Stomach (tissue), 9 donors: ENCODE measurements around the gene NDUFV1. TPM values are rescaled to one million over a fixed set of nuclear protein-coding genes. Genes with fewer than 3 reads are reported as not detected.

Experiments
- DNase-seq, 2 donors: peaks; one replicate each; pipeline versions ENCODE4 v3.0.0 to v3.0.0-alpha.2; 2013 to 2019
- H3K27ac ChIP-seq, 5 donors: fragments of 200-600 bp in 4 of 5; sonication (generic) in 4 of 5; one replicate each; pipeline ENCODE4 v1.5.1; 2013 to 2019; ENCODE audit warnings: mild to moderate bottlenecking in 1 of 5, moderate library complexity in 1 of 5
- H3K27me3 ChIP-seq, 3 donors: fragments of 200-600 bp; sonication (generic); one replicate each; pipeline ENCODE4 v1.5.1; 2017 to 2019; ENCODE audit warnings: mixed run types in 1 of 3
- H3K36me3 ChIP-seq, 4 donors: fragments of 200-600 bp; sonication (generic); 1 replicate in 3 of 4; 2 replicates in 1 of 4; pipeline ENCODE4 v1.5.1; 2016 to 2019
- H3K4me1 ChIP-seq, 4 donors: fragments of 200-600 bp; sonication (generic); one replicate each; pipeline ENCODE4 v1.5.1; 2016 to 2019
- H3K4me3 ChIP-seq, 4 donors: fragments of 200-600 bp; sonication (generic) in 3 of 4; one replicate each; pipeline ENCODE4 v1.5.1; 2016 to 2019; ENCODE audit warnings: mild to moderate bottlenecking in 1 of 4
- H3K9me3 ChIP-seq, 4 donors: fragments of 200-600 bp; sonication (generic); one replicate each; pipeline ENCODE4 v1.5.1; 2016 to 2019
- EP300 ChIP-seq: sonication (generic); formaldehyde crosslinking; IDR thresholded peaks from one replicate; pipeline ENCODE4 v1.6.1; 2017; ENCODE audit warnings: antibody characterized with exemption
- POLR2A ChIP-seq, 4 donors: fragments of 450-650 bp; IDR thresholded peaks; one replicate each; pipeline ENCODE4 v1.6.1; 2016; ENCODE audit warnings: antibody characterized with exemption in 4 of 4, control low read depth in 2 of 4, mild to moderate bottlenecking in 1 of 4, moderate library complexity in 1 of 4
- POLR2AphosphoS5 ChIP-seq, 3 donors: sonication (generic); formaldehyde crosslinking; IDR thresholded peaks; one replicate each; pipeline ENCODE4 v1.6.1; 2016; ENCODE audit warnings: antibody characterized with exemption in 3 of 3
- WGBS, 5 donors: extraction: QIAGEN DNeasy Blood & Tissue Kit in 3 of 5; methylation state at CpG; one replicate each; pipeline versions ENCODE4 v1.1.5 to v1.1.7; 2013 to 2018; 5-methylcytosine and 5-hydroxymethylcytosine counted together
- intact Hi-C: fragments of 100-400 bp; cut with DNase I; formaldehyde crosslinking; loops from one replicate; pipeline ENCODE4 v1.15.1; 2023; ENCODE audit warnings: low total_unique reads
- polyA plus RNA-seq, 3 donors: library from polyadenylated mRNA; stranded (reverse); fragments of 200-250 nt; gene quantifications; one replicate each; pipeline ENCODE4 v1.2.3, GENCODE V29; 2013
- total RNA-seq, 5 donors: library from RNA; depleted of rRNA; stranded (reverse); fragments of >200 nt; gene quantifications; one replicate each; pipeline versions ENCODE4 v1.1.0 to v1.2.3, GENCODE V29; 2014 to 2016
- TF ChIP-seq, protein P1 (sequence below), 7 experiments: fragments of 450-650 bp in 4 of 7; fragments of 200-600 bp in 3 of 7; sonication (generic) in 3 of 7; IDR thresholded peaks; one replicate each; pipeline ENCODE4 v1.5.1; 2016 to 2019; ENCODE audit warnings: antibody characterized with exemption in 7 of 7, control low read depth in 2 of 7, mild to moderate bottlenecking in 1 of 7
- donor health status: healthy with polysubstance abuse.
- donor health status: Bipolar disorder and iron deficiency.
- donor health status: healthy.

NDUFV1 gene
- total and polyA plus RNA-seq, 8 donors = 148 to 806 (median 200) TPM

DNA sequence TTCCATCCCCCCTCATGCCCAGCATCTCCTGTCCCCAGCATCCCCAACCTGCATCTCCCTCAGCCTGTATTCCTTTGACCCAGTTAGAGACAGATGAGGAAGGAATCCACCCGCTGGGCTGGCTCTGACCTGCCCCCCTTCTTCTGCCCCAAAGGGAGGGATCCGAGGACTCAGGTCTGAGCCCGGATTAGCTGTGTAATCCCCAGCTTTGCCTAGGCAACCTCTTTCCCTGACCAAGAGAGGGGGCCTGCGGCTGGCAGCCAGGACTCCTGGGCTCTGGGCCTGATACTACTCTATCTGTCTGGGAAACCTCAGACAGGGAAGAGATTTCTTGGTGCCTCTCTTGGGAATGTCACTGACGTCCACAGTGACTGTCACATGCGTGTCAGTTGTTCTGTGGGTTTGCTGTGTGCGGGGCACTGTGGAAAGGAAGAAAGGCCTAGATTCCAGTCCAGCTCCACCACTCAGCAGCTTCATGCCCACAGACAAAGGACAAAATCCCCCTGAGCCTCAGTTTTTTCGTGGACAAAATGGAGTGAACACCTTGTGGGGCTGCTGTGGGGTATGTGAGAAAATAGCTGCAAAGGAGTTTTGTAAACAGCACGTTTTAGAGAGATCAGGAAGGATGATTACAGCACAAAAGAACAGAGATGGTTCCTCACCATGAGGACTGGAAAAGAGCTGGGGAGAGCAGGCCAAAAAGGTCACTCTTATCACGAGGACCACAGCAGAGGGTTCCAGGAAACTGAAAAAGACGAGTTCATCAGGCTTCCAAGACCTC lies 1.3 kb upstream of the NDUFV1 start:
- H3K36me3 ChIP-seq = peaks cover 17 to 22% (median 21%) of the 10 kb centered on the region in 4 donors
- WGBS, 5 donors = 57 to 67% (median 61%) methylated on average over 10 to 11 of the region's 11 CpGs
- H3K4me3 ChIP-seq = no peak overlapping the region
- DNase-seq = no peak
- H3K27me3 ChIP-seq = no peaks in the 10 kb centered on the region
- no peaks in the 10 kb centered on the region for H3K9me3 ChIP-seq
- intact Hi-C loops = no loop called here
- TF ChIP-seq POLR2AphosphoS5 (IDR thresholded peaks at IDR 0.05) = no peak
- no peak for TF ChIP-seq POLR2A (IDR thresholded peaks at IDR 0.05)
- no peak for TF ChIP-seq EP300
- TF ChIP-seq, protein P1, sequence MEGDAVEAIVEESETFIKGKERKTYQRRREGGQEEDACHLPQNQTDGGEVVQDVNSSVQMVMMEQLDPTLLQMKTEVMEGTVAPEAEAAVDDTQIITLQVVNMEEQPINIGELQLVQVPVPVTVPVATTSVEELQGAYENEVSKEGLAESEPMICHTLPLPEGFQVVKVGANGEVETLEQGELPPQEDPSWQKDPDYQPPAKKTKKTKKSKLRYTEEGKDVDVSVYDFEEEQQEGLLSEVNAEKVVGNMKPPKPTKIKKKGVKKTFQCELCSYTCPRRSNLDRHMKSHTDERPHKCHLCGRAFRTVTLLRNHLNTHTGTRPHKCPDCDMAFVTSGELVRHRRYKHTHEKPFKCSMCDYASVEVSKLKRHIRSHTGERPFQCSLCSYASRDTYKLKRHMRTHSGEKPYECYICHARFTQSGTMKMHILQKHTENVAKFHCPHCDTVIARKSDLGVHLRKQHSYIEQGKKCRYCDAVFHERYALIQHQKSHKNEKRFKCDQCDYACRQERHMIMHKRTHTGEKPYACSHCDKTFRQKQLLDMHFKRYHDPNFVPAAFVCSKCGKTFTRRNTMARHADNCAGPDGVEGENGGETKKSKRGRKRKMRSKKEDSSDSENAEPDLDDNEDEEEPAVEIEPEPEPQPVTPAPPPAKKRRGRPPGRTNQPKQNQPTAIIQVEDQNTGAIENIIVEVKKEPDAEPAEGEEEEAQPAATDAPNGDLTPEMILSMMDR (IDR thresholded peaks at IDR 0.05) = no peak
- peak overlapping the region in 2 of 5 donors; percentile 90 to 92 for H3K27ac ChIP-seq
- peaks cover 16 to 41% (median 27%) of the 10 kb centered on the region in 4 donors for H3K4me1 ChIP-seq

DNA sequence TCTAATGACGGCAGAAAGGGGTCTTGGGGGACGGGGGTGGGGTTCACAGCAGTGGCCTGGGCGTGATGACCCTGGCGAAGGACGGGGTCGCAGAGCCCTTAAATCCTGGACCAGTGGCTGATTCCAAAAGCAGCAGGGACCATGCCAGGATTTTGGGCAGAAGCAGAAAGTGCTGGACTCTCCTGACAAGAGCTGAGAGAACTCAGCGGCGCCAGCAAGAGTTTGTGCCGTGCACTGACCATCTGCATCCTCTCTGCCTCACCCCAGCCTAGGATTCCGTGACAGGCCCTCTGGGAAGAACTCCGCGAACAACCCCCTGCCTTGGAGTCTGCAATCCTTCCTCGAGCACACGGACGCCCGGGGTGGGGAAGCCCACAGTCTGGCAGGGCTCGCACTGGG lies 644 bp upstream of the NDUFV1 start:
- Histone ChIP-seq H3K9me3 (no peaks in the 10 kb centered on the region), H3K27ac (peak overlapping the region in 4 of 5 donors; percentile 81 to 92 (median 91)), H3K4me1 (peaks cover 16 to 41% (median 27%) of the 10 kb centered on the region in 4 donors), H3K27me3 (no peaks in the 10 kb centered on the region), H3K36me3 (peaks cover 24 to 28% (median 27%) of the 10 kb centered on the region in 4 donors), H3K4me3 (peak overlapping the region; percentile 96 to 99 (median 98))
- 31 to 43% (median 39%) methylated on average over 14 to 17 of the region's 17 CpGs for WGBS, 5 donors
- no peak for DNase-seq
- intact Hi-C loops = no loop called here
- TF ChIP-seq POLR2A (IDR thresholded peaks at IDR 0.05) (no peak), EP300 (no peak), POLR2AphosphoS5 (IDR thresholded peaks at IDR 0.05) (no peak)
- TF ChIP-seq, protein P1 (IDR thresholded peaks at IDR 0.05) = no peak

DNA sequence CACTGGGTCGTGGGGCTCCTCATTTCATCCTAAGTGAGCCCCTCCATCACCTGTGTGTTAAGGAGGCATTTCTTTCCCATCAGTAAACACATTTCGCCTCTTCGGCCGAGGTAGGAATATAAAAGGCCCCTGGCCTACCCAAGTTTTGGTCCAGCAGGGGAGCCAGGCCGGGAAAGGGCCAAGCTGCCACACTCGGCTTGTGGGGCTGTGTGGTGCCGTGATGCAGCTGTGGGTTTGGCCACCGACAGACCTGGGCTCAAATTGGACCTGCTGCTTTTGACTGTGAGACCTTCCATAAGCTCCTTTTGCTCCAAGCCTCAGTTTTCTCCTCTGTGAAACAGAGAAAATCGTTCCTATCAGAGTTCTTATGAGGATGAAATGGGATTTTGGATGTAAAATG lies 771 bp downstream of the NDUFV1 start:
- no peaks in the 10 kb centered on the region for H3K9me3 ChIP-seq
- peaks cover 16 to 41% (median 27%) of the 10 kb centered on the region in 4 donors for H3K4me1 ChIP-seq
- H3K36me3 ChIP-seq = peaks cover 38 to 42% (median 40%) of the 10 kb centered on the region in 4 donors
- TF ChIP-seq POLR2AphosphoS5 (IDR thresholded peaks at IDR 0.05) (no peak), POLR2A (IDR thresholded peaks at IDR 0.05) (no peak), EP300 (no peak)
- TF ChIP-seq, protein P1 (IDR thresholded peaks at IDR 0.05) = no peak
- intact Hi-C loops = no loop called here
- peak overlapping the region; percentile 96 to 99 (median 98) for H3K4me3 ChIP-seq
- DNase-seq = peak in 1 of 2 donors; percentile 8
- peak overlapping the region in 3 of 5 donors; percentile 90 to 92 (median 92) for H3K27ac ChIP-seq
- H3K27me3 ChIP-seq = no peaks in the 10 kb centered on the region
- 26 to 40% (median 32%) methylated on average over 9 of the region's 9 CpGs for WGBS, 5 donors

DNA sequence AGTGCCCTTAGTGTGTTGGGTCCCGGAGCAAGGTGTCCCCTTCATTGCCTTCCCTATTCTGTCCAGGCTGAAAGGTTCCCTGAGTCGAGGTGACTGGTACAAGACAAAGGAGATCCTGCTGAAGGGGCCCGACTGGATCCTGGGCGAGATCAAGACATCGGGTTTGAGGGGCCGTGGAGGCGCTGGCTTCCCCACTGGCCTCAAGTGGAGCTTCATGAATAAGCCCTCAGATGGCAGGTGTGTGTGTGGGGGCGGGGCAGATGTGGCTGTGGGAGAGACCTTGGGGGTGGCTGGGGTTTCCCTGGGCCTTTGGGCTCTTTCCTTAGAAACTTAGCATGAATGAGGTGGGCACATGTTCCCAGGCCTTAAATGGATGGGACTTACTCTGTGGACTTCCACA lies 1.8 kb downstream of the NDUFV1 start:
- Histone ChIP-seq H3K4me3 (no peak overlapping the region), H3K27me3 (no peaks in the 10 kb centered on the region), H3K36me3 (peaks cover 39 to 52% (median 47%) of the 10 kb centered on the region in 4 donors), H3K9me3 (no peaks in the 10 kb centered on the region), H3K27ac (no peak overlapping the region), H3K4me1 (peaks cover 16 to 44% (median 28%) of the 10 kb centered on the region in 4 donors)
- DNase-seq = no peak
- WGBS, 5 donors = 94 to 98% (median 95%) methylated on average over 8 of the region's 8 CpGs
- intact Hi-C loops = no loop called here
- no peak for TF ChIP-seq POLR2A (IDR thresholded peaks at IDR 0.05)
- TF ChIP-seq, protein P1 (IDR thresholded peaks at IDR 0.05) = no peak
- TF ChIP-seq EP300 = no peak
- TF ChIP-seq POLR2AphosphoS5 (IDR thresholded peaks at IDR 0.05) = no peak
